OCI-LY1 (cell line): ENCODE results near the gene MYO1D.
"Not testable (repeated sequence)": the region's sequence is repeated elsewhere in the genome, so short reads cannot be mapped to it uniquely, and the experiment has no call there.

Source experiments
- EZH2 ChIP-seq: fragments of 200-600 bp; sonication (generic), shearing (Covaris generic); IDR thresholded peaks from 2 replicates; pipeline ENCODE4 v1.8.0; 2017; ENCODE audit warnings: borderline replicate concordance, mixed run types, mild to moderate bottlenecking, antibody characterized with exemption, low read length, moderate library complexity, mixed read lengths
- TF ChIP-seq, protein P1 (sequence below): fragments of 200-600 bp; sonication (generic), shearing (Covaris generic); IDR thresholded peaks from 2 replicates; pipeline ENCODE4 v1.5.1; 2017; ENCODE audit warnings: mild to moderate bottlenecking, antibody characterized with exemption, low read length, moderate library complexity, mixed read lengths

DNA sequence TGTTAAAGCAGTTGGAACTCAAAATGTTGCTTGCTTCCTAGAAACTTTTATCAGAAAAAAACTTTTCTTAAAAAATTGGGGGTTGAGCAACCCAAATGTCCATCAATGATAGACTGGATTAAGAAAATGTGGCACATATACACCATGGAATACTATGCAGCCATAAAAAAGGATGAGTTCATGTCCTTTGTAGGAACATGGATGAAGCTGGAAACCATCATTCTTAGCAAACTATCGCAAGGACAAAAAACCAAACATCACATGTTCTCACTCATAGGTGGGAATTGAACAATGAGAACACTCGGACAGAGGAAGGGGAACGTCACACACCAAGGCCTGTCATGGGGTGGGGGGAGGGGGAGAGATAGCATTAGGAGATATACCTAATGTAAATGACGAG lies 137.8 kb downstream of the MYO1D start:
- TF ChIP-seq, protein P1, sequence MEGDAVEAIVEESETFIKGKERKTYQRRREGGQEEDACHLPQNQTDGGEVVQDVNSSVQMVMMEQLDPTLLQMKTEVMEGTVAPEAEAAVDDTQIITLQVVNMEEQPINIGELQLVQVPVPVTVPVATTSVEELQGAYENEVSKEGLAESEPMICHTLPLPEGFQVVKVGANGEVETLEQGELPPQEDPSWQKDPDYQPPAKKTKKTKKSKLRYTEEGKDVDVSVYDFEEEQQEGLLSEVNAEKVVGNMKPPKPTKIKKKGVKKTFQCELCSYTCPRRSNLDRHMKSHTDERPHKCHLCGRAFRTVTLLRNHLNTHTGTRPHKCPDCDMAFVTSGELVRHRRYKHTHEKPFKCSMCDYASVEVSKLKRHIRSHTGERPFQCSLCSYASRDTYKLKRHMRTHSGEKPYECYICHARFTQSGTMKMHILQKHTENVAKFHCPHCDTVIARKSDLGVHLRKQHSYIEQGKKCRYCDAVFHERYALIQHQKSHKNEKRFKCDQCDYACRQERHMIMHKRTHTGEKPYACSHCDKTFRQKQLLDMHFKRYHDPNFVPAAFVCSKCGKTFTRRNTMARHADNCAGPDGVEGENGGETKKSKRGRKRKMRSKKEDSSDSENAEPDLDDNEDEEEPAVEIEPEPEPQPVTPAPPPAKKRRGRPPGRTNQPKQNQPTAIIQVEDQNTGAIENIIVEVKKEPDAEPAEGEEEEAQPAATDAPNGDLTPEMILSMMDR, result not testable (repeated sequence)
- TF ChIP-seq EZH2, result not testable (repeated sequence)
